Ovary (tissue), 3 donors: Measurements from ENCODE around the gene GBF1.

ENCODE experiments used
- POLR2A ChIP-seq: fragments of 450-650 bp; IDR thresholded peaks from one replicate; pipeline ENCODE4 v1.6.1; 2017; ENCODE audit warnings: antibody characterized with exemption, mild to moderate bottlenecking, moderate library complexity
- TF ChIP-seq, protein P1 (sequence below), 3 donors: fragments of 450-650 bp in 2 of 3; fragments of 200-600 bp in 1 of 3; IDR thresholded peaks; one replicate each; pipeline versions ENCODE4 v1.5.1 to v1.8.0; 2016 to 2022; ENCODE audit warnings: antibody characterized with exemption in 3 of 3, mild to moderate bottlenecking in 1 of 3
- donor health status: DM: no; HTN: no; CAD: no.

DNA sequence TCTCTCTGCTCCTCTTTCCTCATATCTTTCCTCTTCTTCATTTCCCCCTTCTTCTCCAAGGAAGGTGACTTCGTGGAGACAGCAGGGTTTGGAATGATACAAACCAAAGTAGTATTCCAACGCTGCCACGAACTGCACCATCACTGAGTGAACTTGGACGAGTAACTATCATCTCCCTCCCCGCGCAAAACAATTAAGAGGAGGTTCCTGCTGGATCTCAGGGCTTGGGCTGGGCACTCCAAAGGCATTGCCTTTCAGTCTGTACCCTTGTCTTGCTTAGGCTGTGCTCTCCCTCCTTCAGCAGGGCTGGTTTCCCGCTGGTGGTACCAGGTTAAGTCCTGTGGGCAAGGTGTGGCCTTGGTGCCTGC, 3.2 kb upstream of the GBF1 start:
- TF ChIP-seq, protein P1, sequence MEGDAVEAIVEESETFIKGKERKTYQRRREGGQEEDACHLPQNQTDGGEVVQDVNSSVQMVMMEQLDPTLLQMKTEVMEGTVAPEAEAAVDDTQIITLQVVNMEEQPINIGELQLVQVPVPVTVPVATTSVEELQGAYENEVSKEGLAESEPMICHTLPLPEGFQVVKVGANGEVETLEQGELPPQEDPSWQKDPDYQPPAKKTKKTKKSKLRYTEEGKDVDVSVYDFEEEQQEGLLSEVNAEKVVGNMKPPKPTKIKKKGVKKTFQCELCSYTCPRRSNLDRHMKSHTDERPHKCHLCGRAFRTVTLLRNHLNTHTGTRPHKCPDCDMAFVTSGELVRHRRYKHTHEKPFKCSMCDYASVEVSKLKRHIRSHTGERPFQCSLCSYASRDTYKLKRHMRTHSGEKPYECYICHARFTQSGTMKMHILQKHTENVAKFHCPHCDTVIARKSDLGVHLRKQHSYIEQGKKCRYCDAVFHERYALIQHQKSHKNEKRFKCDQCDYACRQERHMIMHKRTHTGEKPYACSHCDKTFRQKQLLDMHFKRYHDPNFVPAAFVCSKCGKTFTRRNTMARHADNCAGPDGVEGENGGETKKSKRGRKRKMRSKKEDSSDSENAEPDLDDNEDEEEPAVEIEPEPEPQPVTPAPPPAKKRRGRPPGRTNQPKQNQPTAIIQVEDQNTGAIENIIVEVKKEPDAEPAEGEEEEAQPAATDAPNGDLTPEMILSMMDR (IDR thresholded peaks at IDR 0.05) = no peak
- no peak for TF ChIP-seq POLR2A
